Stomach (tissue), 4 donors: ENCODE data around the gene KLHL22.

Source experiments
- CTCF ChIP-seq, 7 experiments: fragments of 450-650 bp in 4 of 7; fragments of 200-600 bp in 3 of 7; sonication (generic) in 3 of 7; IDR thresholded peaks; one replicate each; pipeline ENCODE4 v1.5.1; 2016 to 2019; ENCODE audit warnings: antibody characterized with exemption in 7 of 7, control low read depth in 2 of 7, mild to moderate bottlenecking in 1 of 7
- EP300 ChIP-seq: sonication (generic); formaldehyde crosslinking; IDR thresholded peaks from one replicate; pipeline ENCODE4 v1.6.1; 2017; ENCODE audit warnings: antibody characterized with exemption
- POLR2A ChIP-seq, 4 donors: fragments of 450-650 bp; IDR thresholded peaks; one replicate each; pipeline ENCODE4 v1.6.1; 2016; ENCODE audit warnings: antibody characterized with exemption in 4 of 4, control low read depth in 2 of 4, mild to moderate bottlenecking in 1 of 4, moderate library complexity in 1 of 4
- POLR2AphosphoS5 ChIP-seq, 3 donors: sonication (generic); formaldehyde crosslinking; IDR thresholded peaks; one replicate each; pipeline ENCODE4 v1.6.1; 2016; ENCODE audit warnings: antibody characterized with exemption in 3 of 3

DNA sequence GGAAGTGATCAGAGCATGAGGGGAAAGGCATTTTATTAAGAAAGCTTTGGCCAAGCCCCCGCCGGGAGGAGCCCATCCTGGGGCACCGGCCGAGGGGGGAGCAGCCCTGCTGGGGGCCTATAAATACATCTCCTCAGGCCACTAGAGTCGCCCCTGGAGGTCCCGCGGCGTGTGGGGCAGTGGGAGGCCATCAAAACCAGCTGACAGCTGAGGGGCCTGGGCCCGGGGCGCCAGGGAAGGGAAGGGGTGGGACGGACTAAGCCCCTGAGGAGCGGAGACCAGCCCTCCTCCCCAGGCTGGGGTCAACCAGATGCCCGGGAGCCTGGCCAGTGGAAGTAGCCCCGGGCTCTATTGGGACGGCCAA, 71.0 kb downstream of the KLHL22 start:
- TF ChIP-seq CTCF (IDR thresholded peaks at IDR 0.05) (no peak), POLR2AphosphoS5 (IDR thresholded peaks at IDR 0.05) (no peak), EP300 (no peak), POLR2A (IDR thresholded peaks at IDR 0.05) (no peak)
